Omental fat pad (tissue), 4 donors: ENCODE data around the gene OPCML. TPM values are rescaled to one million over a fixed set of nuclear protein-coding genes. Genes with fewer than 3 reads are reported as not detected.

Source experiments
- ATAC-seq: fragments of 150-250 bp; one replicate; pipeline ENCODE4 v1.9.1; 2016; ENCODE audit warnings: mild to moderate bottlenecking, moderate library complexity; ENCODE audit not compliant: low FRiP score
- DNase-seq: peaks from one replicate; pipeline ENCODE4 v3.0.0-alpha.2; 2019; ENCODE audit warnings: low spot score
- total RNA-seq, 4 donors: library from RNA; depleted of rRNA; stranded (reverse); fragments of >200 nt; gene quantifications; one replicate each; pipeline ENCODE4 v1.1.0, GENCODE V29; 2016
- TF ChIP-seq, protein P1 (sequence below), 3 donors: fragments of 450-650 bp; IDR thresholded peaks; one replicate each; pipeline ENCODE4 v1.5.1; 2016 to 2017; ENCODE audit warnings: antibody characterized with exemption in 3 of 3, mild to moderate bottlenecking in 3 of 3, moderate library complexity in 2 of 3

The OPCML gene
- total RNA-seq, 4 donors from 2014 or later, result 0.32 TPM; not detected in 3

DNA sequence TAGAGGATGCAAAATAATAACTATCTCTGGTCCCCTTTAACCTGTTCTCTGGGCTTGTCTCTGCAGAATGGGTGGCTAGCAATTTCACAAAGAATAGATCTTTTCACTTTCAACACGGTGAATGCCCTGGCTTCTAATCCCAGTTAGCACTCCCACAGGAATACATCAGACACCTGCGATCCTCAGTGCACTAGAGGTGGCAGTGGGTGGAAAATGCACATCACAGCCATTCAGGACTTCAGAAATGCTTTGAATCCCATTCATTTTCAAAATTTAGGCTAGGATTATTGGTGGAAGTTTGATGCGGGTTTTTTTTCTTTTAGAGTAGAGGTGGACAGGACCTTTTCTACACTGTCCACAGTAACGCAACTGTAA, 55.1 kb downstream of the OPCML start:
- TF ChIP-seq, protein P1, sequence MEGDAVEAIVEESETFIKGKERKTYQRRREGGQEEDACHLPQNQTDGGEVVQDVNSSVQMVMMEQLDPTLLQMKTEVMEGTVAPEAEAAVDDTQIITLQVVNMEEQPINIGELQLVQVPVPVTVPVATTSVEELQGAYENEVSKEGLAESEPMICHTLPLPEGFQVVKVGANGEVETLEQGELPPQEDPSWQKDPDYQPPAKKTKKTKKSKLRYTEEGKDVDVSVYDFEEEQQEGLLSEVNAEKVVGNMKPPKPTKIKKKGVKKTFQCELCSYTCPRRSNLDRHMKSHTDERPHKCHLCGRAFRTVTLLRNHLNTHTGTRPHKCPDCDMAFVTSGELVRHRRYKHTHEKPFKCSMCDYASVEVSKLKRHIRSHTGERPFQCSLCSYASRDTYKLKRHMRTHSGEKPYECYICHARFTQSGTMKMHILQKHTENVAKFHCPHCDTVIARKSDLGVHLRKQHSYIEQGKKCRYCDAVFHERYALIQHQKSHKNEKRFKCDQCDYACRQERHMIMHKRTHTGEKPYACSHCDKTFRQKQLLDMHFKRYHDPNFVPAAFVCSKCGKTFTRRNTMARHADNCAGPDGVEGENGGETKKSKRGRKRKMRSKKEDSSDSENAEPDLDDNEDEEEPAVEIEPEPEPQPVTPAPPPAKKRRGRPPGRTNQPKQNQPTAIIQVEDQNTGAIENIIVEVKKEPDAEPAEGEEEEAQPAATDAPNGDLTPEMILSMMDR (IDR thresholded peaks at IDR 0.05), result no peak
- DNase-seq, result no peak
- no peak for ATAC-seq

DNA sequence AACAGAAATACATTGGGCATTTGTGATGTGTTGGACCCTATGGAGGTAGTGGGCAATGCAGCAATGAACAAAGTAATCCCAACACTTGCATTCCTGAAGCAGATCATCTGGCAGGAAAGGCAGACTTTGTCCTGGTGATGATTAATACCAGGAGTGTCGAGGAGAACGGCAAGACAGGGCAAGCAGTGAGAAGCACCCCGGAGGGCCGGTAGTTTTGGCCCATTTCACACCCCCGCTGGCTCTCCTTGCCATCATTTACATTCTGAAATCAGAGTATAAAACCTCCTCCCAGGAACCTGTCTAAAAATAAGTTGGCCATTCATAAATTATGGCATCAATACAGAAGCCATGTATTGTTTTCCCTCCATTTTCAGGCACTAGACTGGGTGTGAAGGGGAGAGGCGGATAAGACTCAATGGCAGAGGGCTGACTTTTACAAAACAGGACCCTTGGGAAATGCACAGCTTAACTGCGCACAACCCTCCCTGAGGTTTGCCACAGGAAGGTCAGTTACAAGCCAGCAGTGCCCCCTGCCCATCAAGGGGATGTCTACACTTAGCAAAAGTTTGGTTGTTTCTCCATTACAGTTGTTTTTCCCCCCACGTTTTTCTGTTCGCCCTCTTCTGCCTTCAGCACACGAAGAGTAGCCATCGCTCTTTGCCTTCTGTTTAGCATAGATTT, 55.6 kb downstream of the OPCML start:
- no peak for ATAC-seq
- TF ChIP-seq, protein P1 (IDR thresholded peaks at IDR 0.05), result no peak

DNA sequence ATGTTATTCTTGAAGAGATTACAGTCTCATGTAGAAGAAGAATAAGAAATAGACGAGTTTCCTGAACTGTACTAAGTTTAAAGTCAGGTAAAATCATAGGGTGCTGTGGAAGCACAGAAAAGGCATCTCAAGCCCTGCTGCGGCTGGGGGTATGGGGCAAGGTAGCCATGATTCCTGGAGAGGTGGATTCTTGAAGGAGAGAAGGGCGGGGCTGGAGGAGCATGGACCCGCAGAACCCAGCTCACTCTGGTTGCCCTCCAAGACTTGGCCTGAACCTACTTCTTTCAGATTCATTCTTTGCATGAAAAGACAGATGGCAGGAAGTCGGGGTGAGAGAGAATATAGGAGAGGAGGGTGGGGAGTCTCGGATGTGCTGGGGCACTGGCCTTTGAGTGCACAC, 57.8 kb downstream of the OPCML start:
- ATAC-seq (no peak), DNase-seq (no peak)
- TF ChIP-seq, protein P1 (IDR thresholded peaks at IDR 0.05), result no peak

More for the DNA sequence above, 55.6 kb downstream of the OPCML start:
- no peak for DNase-seq

GRCh38 chr11:133467686-133468085, 64.6 kb downstream of the OPCML start:
- ATAC-seq, result no peak
- no peak for DNase-seq
- TF ChIP-seq, protein P1 (IDR thresholded peaks at IDR 0.05), result no peak

GRCh38 chr11:133443206-133443747, 89.0 kb downstream of the OPCML start:
- DNase-seq (no peak), ATAC-seq (no peak)
- TF ChIP-seq, protein P1 (IDR thresholded peaks at IDR 0.05), result no peak

DNA sequence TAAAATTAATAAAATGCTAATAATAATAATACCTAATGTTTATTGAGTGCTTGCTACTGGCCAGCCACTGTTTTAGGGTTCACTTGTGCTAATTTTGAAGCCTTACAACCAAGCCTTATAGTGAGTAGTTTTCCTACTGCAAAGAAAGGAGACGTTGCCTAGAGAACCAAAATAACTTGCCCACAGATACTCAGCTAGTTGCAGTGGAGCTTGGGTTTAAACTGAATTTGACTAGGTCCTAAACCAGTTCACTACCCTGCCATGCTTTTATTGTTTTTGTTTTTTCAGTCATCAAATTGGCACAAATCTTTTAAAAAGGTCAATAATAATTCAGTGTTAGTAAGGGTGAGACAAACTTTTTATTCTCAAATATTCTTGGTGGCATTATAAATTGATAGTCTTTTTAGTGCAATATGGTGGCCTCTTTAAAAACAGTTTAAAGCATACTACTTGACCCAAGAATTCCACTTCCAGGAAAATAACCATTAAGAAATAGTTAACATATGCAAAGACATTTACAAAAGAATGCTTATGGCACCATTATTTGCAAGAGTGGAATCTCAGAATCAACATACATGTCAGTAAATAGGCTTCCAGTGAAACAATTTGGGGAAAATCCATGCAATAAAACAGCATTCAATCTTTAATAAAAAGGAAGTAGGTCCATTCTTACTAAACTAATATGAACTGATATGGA, 90.2 kb downstream of the OPCML start:
- TF ChIP-seq, protein P1 (IDR thresholded peaks at IDR 0.05), result no peak
- no peak for ATAC-seq
- no peak for DNase-seq
